Stimulated activated CD4-positive, alpha-beta T cell treated with anti-CD3 and anti-CD28 coated beads, Interleukin-1b, Interleukin-23, amount 100 ng/mL, for 24 hours (primary cell): ENCODE data around the gene IL25.

Experiments
- DNase-seq, 4 experiments: peaks; one replicate each; pipeline ENCODE4 v3.0.0-alpha.2; 2020; ENCODE audit warnings: low read depth in 4 of 4, low spot score in 1 of 4

The IL25 gene

DNA sequence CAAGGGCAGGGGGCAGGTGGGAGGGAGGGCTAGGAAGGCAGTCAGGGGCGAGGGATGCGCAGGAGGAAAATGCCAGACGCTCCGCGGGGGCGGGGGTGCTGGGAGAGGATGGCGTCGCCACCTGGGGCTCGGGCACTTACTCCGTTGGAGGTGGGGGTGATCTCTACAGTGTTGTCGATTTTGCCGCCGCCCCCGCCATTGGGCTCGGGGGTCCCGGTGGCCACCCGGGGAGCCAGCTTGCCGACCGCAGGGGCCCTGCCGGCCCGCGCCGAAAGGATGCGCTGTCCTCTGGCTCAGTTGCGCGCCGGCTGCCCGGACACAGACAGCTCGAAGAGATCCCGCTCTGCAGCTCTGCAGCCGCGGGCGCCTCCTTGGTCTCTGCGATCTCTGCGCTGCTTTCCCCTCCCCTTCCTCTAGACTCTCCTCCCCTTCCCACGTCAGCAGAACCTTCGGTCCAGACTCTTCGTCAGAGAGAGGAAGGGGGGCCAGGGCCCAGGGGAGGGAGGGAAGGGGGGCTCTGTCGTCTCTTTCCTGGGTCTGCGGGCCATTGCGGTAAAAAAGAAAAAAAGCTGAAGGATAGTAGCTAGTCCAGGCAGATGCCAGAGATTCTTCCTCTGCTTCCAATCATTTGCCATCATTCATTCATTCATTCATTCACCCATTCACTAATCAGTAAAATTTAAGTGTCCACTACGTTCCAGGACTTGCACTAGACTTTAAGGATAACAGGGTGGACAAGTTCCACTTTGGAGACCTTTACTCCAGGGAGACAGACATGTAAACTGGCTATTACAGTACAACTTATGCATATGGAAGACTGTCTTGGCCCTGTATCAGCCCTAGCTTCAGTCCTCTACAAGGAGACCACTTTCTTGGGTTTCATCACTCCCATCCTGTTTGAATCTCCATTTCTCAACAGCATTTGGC, 19.8 kb upstream of the IL25 start, which contains the start of gene SLC22A17:
TSS of gene SLC22A17 (minus strand) at position 382 of the 927 bp plus-strand sequence.
- DNase-seq = peak; percentile 19 to 45 (median 32)

DNA sequence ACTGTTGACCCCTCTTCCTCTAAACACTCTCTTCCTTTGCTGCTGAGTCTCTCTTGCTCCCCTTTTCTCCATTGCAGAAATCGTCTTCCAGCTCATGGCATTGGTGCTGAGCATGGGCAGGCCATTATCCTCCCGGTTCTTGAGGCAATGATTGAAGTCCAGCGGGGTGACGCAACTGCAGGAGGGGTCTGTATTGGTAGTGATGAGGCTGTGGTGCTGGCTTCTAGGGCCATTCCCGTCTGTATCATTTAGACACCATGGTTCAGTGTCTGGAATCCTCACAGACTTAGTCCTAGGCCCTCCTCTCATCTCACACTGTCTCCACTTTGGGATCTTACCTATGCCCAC, 19.2 kb upstream of the IL25 start:
- no peak for DNase-seq

DNA sequence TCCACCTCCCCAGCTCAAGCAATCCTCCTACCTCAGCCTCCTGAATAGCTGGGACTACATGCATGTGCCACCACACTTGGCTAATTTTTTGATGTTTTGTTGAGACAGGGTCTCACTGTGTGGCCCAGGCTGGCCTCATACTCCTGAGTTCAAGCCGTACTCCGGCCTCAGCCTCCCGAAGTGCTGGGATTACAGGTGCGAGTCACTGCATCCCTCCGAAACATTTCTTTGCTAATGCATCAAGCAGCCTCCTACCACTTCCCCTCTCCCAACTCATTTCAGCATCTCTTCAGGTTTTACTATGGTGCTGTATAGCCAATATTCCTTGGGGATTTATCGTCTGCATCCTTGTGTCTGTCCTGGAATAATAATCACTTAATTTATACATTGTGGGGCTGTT, 17.6 kb upstream of the IL25 start:
- DNase-seq = no peak

DNA sequence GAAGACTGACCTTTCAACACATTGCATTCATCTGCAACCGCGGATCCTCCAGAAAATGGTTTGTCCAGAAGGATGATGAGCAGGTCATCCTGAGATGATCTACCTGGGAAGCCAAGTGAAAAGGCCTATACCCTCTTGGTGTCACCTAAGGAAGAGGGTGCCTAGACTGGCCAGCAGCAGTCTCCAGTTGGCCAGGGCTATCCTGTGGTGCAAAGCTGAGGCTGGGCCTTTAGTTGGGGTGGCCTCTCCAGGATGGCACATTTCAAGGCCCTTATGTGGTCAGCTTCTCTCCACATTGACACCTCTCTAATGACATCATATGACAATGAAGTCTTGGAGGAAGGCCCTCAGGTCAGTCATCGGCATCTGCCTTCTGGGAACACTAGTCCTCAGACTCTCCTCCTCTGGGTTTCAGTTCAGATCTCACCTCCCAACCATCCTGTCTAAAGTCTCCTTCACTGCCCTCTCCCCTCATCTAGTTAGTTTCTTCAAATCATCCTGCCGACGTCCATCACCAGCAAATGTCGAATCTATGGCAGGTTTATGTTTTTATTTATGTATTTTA, 16.7 kb upstream of the IL25 start:
- DNase-seq = no peak

DNA sequence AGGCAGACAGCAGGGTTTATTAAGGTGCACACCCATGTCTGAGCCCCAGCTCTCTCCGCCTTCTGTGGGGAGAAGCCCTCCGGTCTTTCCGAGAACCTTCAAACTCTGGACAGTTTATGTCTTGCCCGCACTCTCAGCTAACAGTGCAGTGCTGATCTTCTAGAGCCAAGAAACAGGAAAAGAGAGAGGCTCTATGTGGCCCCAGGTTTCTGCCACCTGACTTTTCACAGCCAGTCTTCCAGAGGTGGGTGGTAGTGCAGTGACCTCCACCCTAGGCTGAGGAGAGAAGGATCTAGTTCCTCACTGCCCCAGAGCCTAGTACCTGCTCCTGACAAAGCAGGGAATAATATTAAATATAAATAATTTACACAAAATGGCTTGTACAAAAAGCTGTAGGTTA, 15.9 kb upstream of the IL25 start:
- DNase-seq = no peak

DNA sequence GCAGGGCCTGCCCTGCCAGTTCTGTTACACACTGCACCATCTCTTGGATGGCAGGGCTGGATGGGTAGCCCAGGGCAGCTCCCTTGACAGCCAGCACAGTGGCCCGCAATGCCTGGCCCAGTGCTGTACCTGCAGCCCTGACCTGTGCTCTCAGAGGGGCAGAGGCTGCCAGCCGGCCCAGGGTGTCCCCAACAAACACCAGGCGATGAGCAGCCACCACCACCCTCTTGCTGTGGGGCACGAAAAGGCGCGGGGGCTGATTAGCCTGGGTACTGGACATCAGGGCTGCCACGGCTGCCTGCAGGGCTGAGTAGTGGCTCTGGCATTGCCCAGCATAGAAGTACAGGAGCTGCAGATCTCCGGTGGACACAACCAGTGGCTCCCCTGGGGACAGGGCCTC, 15.3 kb upstream of the IL25 start:
- no peak for DNase-seq

DNA sequence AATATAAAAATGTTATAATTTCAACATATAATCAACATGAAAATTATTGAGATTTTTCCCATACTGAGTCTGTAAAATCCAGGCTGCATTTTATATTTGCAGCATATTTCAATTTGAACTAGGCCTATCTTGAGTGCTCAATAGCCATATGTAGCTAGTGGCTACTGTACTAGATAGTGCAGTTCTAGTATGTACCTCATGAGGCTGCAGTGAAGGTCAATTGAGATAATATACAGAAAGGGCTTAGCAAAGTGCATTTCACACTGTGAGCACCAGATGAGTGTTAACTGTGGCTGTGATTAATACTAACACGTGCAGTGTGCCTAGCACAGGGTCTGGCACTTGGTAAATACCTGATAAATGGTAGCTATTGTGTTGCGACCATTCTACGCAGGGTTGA, 14.6 kb upstream of the IL25 start:
- DNase-seq = no peak

DNA sequence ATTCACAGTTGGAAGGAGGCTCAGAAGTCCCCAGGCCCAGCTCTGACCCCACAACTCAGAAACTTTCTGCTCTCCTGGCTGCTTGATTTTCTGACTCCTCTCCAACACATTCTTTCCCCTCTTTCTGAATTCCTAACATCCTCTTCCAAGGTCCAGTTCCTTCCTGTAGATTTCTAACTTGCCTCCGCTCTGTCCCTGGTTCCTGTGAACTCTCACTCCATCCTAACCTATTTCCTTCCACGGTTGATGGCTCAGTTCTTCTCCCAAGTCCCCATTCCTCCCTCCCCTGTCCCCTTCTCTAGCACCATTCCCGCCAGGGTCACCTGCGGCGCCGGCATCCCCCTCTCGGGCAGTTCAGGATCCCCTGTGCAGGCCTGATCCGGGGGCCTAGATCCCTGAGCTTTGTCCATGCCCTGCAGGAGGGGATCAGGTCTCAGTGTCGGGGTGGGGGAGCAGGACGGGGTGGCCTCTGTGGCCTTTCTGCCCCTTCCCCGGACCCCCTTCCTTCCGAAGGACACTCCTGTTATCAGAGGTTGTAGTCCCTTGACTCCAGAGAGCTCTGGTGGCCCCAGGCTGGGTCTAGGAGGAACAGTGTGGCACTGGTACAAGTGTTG, 13.9 kb upstream of the IL25 start:
- DNase-seq = no peak

DNA sequence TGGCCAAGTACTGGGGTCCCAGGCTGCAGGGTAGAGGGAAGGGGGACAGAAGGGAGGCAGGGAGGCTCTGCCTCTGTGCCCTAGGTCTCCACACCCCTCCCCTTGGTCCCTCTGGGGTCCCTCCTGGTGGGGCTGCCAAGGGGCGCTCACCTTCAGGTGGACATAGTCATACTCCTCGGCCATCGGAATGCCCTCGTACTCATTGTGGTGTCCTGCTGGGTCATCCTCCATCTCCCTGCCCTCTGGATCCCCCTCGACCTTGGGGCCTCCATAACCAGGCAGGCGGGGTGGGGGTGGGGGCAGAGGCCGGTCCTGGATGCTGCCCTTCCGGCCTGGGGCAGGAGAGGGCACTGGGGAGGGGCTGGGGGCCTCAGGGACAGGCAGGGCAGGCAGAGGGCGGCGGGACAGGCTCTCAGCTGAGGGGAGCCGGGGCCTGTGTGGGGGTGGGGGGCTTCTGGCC, 13.4 kb upstream of the IL25 start:
- no peak for DNase-seq

DNA sequence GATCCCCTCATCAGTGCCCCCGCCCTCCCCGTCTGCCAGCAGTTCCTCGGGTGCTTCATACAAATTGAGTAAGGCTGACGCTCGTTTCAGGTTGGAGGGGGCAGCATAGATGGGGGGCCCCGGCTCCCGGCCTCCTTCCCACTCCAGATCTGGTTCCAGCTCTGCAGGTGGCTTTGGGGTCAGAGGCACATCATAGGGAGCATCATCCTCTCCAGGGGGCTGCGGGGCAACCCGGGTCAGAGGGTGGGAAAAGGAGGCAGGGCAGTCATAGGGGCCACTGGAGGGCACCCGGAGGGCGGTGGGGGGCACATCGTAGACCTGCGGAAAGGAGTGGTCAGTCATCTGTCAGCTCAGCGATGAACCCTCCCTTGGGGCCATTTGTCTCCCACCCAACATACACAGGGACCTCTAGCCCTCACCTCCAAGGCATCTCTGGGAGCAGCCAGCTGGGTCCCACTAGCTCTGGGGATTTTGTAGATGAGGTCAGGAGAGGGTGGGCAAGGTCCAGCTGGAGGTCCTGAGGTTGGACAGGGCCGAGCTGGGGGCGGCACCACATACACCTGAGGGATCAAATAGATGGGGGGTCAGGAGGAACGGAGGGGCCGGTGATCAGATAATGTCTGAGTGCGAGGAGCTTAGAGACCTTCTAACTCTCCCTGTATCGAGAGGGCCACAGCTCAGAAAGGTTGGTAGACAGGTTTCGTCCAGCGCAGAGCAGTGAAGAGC, 12.7 kb upstream of the IL25 start:
- DNase-seq = no peak

DNA sequence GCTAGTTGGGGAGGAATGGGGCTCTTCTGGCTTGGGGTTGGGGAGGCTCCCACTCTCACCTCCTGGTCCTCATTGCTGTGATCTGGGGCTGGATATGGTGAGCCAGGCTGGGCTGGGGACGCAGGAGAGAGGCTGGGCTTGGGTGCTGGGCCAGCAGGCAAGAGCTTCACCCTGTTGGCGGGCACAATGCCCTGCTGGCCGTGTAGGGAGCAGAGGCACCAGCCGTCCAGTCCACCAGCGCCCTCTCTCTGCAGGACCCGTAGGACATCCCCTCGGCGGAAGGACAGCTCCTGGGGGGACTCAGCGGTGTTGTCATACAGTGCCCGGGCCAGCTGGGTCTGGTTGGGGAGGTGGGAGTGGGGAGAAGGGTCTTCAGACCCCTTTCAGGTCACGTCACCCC, 12.1 kb upstream of the IL25 start:
- no peak for DNase-seq

DNA sequence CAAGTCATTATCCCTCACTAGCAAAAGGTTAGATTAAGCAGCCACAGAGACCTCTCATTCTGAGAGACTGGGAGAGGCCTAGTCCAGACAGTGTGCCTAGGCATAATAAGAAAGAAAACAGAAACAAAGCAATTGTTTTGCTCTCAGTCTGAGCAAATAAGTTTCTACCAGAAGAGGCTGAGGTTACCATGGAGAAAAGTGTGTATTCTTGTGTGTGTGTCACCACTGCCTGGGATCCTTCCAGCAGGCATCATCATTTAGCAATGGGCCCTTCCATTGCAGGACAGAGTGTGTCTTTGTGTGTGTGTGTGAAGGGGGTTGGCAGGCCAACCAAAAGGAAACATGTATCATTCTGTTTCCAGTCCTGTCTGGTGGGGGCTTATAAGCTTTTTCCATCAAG, 11.3 kb upstream of the IL25 start:
- no peak for DNase-seq

DNA sequence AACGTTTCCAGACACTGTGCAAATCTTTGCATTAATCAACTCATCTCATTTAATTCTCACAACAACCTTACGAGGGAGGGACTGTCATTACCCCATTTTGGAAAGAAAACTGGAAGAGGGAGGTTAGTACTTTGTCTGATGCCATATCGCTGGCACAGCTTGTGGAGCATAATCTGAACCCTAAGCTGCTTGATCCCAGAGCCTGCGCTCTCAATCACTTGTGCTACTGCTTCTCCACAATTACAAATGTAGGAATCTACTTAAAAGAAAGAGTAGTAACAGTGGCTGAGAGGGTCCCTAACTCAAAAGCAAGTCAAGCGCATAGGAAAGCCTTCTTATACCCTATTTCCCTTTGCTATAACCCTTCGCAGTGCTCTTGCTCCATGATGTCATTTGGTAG, 10.8 kb upstream of the IL25 start:
- DNase-seq = no peak

DNA sequence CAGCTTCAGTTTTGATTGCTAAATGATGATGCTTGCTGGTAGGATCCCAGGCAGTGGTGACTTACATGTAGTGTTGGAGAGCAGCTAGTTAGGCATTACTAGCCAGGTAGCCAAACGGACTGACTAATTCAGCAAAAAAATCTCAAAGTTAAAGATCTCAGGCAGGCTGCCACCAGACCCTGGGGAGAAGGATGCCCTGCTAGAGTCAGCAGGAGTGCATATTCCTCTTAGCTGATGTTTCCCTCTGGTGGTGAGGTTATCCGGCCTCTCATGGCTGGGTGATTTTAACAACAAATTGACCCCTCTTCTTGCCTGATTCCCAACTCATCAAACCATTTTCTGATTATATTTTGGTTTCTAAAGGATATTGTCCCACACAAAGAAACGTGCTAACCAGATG, 10.4 kb upstream of the IL25 start:
- no peak for DNase-seq

DNA sequence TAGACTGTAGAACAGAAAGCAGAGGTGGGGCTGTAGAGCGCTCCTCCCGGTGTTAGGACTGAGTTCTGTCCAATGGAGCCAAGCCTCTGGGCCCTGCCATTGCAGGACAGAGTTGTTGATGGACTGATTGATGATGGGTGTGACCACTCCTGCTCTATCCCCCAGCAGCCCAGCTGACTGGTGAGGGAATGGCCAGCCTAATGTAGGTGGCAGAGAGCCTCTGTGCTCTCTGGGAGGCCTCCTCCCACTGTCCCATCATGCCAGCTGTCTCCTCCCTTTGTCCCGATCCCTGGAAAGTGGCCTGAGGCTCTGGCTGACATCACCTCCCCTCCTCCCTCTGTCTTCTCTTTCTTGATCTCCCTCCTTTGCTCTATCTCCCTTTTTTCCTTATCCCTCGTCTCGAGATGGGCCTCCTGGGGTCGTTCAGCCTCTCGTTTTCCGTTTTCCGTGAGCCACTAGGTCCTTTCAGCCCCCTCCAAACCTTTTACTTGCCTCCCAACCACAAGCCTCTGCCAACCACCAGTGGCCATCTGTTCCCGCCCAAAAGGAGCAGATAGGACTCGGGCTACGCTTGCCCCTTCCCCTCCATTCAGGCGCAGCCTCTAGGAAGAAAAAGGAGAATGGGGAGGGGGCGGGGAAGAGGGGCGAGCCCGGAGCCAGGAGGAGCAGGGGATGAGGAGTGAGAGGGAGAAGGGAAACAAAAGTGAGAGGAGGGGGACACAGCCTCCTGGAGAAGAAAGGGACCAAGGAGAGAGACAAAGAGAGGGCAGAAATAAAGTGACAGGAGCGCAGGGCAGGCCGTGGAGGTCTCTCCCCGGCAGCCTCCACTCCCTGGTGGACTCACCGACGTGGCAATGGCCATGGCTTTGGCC, 8.2 kb upstream of the IL25 start:
- DNase-seq = no peak

DNA sequence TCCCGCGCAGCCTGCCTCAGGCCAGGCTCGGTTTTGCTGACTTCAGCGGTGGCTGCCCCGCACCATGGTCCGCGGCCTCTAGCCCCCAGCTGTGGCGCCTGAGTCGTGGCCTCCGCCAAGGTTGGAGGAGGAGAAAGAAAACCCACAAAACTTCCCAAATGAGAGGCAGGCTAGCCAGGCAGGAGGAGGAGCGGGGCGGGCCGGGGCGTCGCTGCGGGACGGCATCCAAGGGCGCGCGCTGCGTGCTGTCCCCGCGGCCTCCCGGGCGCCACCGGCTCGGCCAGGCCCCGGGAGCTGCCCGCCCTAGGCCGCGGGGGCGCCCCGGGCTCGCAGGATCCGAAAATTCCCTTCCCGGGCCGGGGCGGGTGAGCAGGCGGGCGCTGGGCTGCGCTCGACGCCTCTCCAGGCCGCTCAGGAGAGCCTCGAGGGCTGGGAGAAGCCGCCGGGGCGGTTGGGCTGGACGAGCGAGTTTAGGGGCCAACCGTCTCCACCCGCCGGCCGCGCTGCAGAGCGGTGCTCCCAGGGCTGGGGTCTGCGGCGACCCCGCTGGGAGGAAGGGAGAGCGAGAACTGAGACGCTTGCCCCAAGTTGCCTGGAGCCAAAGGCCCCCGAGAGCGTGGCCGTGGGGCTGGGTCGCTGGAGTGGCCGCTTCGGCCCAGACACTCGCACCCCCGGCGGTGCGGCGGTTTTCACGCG, 7.4 kb upstream of the IL25 start, which contains the start of gene EFS:
TSS of gene EFS (minus strand) at position 137 of the 696 bp plus-strand sequence. CDS start 147 bp downstream, outside the sequence.
- DNase-seq = no peak

DNA sequence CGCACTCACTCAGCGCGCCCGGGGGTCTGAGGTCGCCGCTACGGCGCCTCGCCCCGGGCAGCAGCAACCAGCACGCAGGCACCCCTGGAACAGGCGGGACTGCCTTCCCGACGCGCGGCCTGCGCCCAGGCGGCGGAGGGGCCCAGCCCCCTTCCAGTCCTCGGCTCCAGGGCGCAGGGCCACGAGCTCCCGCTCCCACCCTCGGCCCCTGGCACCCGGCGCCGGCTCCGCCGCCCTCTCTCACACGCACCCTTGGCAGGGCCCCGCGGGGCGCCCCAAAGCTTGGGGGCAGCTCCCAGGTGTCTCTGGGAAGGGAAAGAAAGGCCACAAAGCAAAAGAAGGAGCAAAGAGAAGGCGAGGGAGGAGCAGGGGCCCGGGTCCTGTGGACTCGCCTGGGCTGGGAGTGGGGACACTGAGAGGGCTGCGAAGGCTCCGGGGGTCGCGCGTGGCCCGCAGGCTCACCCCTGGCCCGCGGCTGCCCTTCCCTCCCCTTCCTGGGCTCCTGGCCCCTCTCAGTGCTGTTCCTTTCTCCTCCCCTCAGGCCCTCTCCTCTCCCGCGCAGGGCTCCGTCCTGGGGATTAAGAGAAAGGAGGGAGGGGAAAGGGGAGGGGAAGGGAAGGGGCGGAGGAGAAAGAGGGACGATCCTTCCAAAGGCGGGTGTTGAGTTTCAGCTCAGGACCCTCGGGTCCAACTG, 6.7 kb upstream of the IL25 start:
- no peak for DNase-seq

DNA sequence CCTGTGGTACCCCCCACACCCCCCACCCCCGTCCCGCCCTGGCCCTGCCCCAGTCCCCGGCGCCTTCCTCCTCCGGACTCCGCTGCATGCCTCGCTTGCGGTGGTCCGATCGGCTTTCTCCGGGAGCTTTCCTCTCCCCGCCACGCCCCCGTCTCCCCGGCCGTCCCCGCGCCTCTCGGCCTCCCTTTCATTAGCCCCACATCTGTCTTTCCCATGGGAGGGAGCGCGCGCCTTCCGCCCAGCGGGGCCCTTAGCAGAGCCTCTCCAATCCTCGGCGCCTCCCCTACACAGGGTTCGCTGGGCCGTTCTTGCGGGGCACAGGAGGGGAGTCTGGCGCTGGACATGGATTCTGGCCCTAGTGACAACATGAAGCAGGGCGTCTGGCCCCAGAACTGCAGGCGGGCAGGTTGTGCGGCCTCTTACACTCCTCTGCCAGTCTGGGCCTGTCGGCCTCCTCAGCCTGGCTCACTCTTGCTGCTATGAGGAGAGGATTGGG, 6.1 kb upstream of the IL25 start:
- DNase-seq = no peak

DNA sequence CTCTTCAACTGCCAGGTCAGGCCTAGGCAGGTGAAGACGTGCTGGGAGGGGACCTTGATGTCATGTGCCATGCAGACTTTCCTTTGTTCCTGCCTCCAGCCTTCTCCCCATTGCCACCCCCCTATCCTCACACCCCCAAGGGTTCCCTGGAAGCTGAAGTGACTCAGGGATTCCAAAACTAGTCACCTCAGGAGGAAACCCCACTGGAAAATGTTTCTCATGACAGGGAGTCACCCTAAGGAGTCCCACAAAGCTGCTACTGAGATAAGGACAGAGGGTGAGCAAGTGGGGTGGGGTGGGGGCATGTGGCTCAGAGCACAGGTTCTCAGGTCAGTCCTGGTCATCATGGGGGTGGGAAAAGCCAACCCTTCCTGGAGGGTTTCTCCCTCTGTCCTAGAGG, 2.4 kb upstream of the IL25 start:
- no peak for DNase-seq
